H1 (cell line): Measurements from ENCODE around the gene BIN1. TPM values are rescaled to one million over a fixed set of nuclear protein-coding genes. Genes with fewer than 3 reads are reported as not detected.

Source experiments
- ATF3 ChIP-seq: IDR thresholded peaks from 2 replicates; pipeline ENCODE4 v1.6.1; 2011; ENCODE audit warnings: low read depth, mild to moderate bottlenecking, low read length; ENCODE audit not compliant: insufficient read depth
- POLR2A ChIP-seq, 2 experiments: IDR thresholded peaks; 1 replicate in 1 of 2; 2 replicates in 1 of 2; pipeline ENCODE4 v1.6.1; 2011; ENCODE audit warnings: low read depth in 2 of 2, low read length in 2 of 2, mild to moderate bottlenecking in 2 of 2; ENCODE audit errors: control extremely low read depth in 1 of 2
- polyA plus RNA-seq, 7 experiments: library from polyadenylated mRNA; depleted of rRNA in 3 of 7; stranded (reverse) in 5 of 7; unstranded in 2 of 7; fragments of >200 nt in 5 of 7; fragments of 200-250 nt in 2 of 7; gene quantifications; 1 replicate in 5 of 7; 2 replicates in 1 of 7; 4 replicates in 1 of 7; pipeline versions ENCODE4 v1.2.1 to v1.2.3, GENCODE V29; 2011 to 2013; ENCODE audit warnings: missing spikeins in 2 of 7, mixed read lengths in 2 of 7
- total RNA-seq: library from RNA; stranded (reverse); fragmentation: NEBNext Ultra II Directional; extraction: Animal tissue kit (Norgen Biotek cat#: 25700); gene quantifications from 2 replicates; pipeline ENCODE4 v1.2.1, GENCODE V29; 2021

BIN1 gene
- total and polyA plus RNA-seq, 2 of the 8 experiments (the other 6 are each of a cell fraction or from before 2014, with no cell fraction given) = 23.6 to 35.6 TPM

DNA sequence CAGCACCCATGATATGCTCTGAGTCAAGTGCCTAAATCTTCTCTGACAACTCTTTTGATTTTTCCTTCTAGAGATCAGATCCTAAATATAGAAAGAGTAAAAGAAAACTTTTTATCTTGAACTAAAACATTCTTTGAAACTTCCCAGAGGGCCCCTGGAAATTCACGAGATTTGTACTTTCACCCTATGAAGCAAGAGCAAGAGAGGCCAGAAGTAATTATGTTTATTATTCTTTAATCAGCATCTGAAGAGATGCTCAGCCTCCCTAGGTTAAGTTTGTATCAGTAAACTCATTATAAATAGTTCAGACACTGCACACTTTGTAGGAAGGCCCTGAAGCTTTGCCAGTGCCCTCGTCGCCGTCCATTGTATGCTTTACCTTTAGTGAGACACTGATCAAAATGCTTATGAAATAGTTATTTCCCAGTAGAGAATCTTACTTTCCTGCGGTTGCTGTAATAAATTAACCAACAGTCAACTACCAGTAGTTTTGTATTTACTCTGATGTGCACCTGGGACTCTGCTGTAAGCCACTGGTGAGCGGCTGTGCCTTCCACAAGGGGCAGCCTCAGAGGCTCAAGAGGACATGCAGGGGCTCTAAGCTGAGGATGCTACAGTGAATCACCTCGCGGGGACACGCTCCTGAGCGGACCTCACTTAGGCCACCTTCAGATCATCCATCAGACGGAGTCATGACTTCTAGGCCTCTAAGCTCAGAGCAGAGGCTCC lies 71.9 kb downstream of the BIN1 start (continued):
- no peak for TF ChIP-seq ATF3
- no peak for TF ChIP-seq POLR2A (IDR thresholded peaks at IDR 0.05; ENCODE audit: control extremely low read depth in 1 of 2, low read depth in 2 of 2, low read length in 2 of 2)
